HG02973 (cell line): Measurements from ENCODE around the gene PDGFD.

Experiments
- ATAC-seq: cut with Tn5 transposase; IDR thresholded peaks from one replicate; pipeline ENCODE4 v1.9.1; 2021; ENCODE audit warnings: moderate library complexity; ENCODE audit not compliant: unreplicated experiment

Gene PDGFD

GRCh38 chr11:103927535-103927934 is 236.4 kb downstream of the PDGFD start:
- no peak for ATAC-seq

- no peak for ATAC-seq
These were observed 237.0 kb downstream of the PDGFD start for GRCh38 chr11:103926990-103927389.

GRCh38 chr11:103924166-103925013 is 239.6 kb downstream of the PDGFD start:
- ATAC-seq: no peak

DNA sequence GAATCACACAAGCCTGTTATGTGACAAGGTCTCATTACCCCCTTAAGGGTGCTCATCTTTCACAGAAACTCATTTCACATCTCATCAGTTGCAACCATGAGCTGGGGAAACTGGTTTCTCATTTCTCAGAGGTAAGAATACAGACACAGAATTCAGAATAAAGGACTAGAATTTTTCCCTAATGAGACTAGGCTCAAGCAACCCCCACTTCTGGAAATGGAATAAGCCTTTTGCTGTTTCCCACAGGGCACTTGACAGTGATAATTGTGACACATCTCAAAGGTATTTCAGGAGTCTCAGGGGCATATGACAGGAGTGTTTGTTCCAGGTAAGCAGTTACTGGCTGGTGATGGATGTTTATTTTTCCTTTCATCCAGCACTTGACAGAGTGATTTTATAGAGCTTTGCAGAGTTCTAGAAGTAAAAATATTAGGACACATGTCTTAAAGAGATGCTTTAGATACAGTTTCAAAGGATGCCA is 240.5 kb downstream of the PDGFD start:
- no peak for ATAC-seq

- no peak for ATAC-seq
These were observed 243.0 kb downstream of the PDGFD start for GRCh38 chr11:103920933-103921332.

DNA sequence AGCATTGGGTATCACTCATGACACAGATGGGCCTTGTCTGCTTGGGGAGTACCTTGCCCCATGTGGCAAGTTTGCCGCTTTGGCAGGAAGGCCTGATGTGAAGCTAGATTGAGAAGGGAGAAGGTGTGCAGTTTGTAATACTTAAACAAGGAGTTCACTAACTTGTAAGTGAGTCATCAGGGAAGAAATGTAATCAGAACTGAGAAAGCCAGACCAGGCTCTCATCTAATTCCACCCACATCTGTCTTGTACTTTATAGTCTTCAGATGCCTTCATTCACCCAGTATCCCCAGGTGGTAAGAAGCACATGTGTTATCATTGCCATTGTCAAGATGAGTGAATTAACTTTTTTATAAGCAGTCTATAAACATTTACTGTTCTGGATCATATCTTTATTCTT is 243.5 kb downstream of the PDGFD start:
- peak; percentile 67 for ATAC-seq

DNA sequence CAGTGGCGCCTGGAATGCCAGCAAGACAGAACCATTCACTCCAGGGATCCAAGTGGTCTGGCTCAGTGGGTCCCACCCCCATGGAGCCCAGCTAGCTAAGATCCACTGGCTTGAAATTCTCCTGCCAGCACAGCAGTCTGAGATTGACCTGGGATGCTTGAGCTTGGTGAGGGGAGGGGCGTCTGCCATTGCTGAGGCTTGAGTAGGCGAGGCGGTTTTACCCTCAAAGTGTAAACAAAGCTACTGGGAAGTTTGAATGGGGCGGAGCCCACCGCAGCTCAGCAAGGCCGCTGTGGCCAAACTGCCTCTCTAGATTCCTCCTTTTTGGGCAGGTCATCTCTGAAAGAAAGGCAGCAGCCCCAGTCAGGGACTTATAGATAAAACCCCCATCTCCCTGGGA is 253.2 kb downstream of the PDGFD start:
- no peak for ATAC-seq

- no peak for ATAC-seq
These were observed 256.1 kb downstream of the PDGFD start for GRCh38 chr11:103907548-103908455.

DNA sequence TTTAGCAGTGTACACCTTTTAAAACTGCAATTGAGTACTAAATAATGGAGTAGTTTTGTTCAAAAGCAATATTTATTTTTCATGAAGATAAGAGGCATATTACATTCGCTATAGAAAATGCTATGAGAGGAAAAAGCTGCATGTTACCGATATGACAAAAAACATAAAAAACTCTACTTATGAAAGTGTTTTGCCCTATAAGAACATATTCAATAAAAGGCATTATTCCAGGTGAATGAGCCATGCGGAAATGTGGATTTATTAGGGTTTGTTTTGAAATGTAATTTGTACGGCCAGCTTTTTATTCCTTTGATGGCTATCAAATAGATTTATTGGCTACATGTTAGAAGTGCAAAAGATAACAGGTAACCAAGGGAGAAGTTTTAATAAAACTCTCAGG is 256.8 kb downstream of the PDGFD start:
- no peak for ATAC-seq

DNA sequence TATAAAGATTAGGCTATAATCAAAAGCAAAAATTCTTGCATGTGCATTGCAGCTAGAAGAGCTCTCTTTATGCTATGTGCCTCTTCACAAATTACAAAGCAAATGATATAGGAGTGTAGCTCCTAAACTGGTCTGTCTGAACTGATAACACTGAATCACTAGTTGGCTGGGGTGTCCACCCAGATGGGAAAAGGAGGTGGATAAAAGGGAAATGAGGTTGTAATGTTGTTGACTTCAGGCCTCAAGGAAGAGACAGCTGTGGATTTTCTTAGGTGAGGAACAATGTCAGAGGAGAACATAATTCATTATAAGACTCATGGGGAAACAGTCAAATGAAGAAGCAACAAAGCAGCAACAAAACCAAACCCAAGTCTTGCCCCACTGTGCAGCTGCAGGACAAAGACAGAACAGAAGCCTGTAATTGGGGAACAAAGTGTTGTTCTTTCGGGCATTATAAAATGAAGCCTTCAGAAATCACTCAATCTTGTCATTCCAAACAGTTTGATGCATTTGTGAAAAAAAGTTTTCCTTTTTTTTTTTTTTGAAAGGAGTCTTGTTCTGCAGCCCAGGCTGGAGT is 257.6 kb downstream of the PDGFD start:
- no peak for ATAC-seq

GRCh38 chr11:103904324-103904667 is 259.7 kb downstream of the PDGFD start:
- peak; percentile 89 for ATAC-seq

DNA sequence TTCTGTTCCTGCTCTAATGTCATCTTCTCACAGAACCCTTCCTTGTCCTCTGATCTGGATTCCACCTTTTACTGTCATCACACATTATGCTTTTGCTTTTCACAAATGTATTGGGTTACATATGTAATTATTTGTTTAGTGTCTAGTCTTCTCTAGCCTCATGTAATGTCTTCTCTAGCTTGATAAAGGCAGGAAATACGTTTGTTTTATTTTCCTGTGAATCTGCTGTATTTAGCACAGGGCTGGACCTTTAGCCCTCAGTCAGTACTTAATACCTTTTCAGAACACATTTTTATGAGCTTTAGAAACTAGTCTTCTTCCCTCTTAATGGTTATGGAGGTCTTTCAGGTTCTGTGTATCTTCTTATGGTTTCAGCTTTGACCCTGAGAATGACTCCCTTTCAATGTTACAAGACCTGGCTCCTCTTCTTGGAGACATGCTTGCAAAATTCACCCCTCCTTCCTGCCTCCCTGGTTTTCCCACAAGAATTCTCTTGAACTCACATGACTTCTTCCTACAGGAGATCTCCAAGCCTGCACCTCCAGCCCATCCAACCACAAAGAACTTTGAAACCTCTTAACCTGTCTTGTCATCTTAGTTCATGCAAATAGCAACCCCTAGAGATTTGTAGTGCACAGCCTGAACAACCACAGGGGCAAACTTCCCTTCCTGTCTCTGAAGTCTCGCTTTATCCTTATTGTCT is 260.2 kb downstream of the PDGFD start:
- ATAC-seq: peak; percentile 80

DNA sequence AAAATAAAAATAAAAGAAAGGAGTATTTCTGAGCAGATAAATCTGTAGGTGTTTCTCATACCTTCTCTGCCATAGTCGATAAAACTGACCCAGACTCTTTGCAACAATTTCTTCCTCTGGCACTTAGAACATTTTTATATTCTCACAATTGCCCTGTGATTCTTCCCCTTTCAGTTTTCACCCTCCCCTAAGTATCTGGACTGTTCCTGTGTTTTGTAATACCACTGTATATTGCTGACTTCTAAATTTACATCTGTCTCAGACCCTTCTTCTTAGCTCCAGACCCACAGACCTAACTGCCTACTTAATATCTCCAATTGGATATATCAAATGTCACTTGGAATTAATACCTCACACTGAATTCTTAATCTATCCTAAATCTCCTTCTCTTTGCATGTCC is 261.0 kb downstream of the PDGFD start:
- no peak for ATAC-seq

- ATAC-seq: no peak
These were observed 262.3 kb downstream of the PDGFD start for GRCh38 chr11:103901656-103902055.

- ATAC-seq: peak; percentile 65
These were observed 265.2 kb downstream of the PDGFD start for GRCh38 chr11:103898577-103899336.

- peak; percentile 60 for ATAC-seq
These were observed 265.9 kb downstream of the PDGFD start for GRCh38 chr11:103898065-103898464.

DNA sequence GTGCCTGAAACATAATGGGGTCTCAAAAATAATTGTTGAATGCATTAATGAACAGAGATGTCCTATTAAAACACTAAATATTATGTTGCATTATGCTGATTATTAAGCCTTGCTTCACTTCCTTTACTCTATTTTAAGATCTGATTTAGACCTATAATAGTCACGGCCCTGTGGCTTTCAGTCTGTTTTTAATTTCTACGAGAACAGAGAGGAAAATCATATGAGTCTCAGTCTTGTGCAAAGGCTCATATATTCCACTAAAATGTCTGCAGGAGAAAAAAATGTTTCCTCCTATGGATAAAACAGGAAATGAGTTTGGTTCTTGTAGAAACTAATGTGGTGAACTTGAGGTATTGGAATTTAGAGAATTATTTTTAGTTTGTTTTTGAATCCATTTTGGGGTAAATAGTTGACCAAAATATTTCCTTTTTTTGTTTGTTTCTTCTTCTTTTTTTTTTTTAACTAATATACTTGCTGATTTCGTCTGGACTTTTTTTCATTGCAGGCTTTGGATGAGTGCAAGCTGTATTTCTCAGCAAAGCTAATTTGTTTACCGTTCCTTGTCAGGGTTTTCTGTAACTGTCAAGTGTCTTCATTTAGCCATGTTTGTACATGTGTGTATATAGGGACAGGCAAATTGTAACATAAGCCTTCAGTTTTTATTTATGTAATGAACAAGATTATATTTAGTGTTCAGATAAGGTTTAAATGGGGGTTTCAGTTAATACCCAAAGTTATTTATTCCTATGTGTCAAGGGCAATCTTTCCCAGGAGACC is 266.6 kb downstream of the PDGFD start:
- no peak for ATAC-seq

DNA sequence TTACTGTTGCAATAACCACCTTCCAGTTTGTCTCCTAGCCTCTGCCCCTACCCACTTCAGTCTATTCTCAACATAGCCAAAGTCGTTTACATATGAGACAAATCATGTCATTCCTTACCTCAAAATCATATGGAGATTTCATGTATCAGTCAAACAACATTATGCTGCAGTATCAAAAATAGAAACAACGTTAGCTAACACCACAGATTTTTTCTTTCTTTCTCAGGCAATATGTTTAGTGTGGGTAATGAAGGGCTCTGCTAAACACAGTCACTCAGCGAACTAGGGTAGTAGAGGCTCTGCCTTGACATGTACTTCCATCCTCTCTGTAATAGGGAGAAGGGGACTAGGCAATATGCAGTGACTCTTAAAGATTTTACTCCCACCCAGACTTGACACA is 268.8 kb downstream of the PDGFD start:
- no peak for ATAC-seq

DNA sequence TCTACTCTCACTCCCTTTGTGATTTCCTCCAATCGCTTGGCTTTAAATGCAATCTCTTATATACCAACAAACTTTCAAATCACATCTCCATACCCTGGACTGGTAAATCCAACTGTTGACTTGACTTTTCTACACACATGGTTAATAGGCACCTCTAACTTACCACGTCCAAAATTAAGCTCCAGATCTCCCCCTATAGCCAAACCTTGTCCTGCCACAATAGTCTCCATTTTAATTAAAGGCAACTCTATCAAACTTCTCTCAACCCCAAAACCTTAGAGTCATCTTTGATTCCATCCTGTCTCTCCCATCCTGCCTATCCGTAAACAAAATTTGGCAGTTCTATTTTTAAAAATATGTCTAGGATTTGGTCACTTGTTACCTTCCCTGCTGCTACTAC is 269.3 kb downstream of the PDGFD start:
- ATAC-seq: no peak
